ENCODE results near the gene ANKRD28.

Gene ANKRD28

GRCh38 chr3:15656342-15656741, 141.4 kb downstream of the ANKRD28 start:
- H3K79me2 ChIP-seq (ENCODE audit: low read length), result no peaks in the 10 kb centered on the region
- DNase-seq, result no peak
- H3K27ac ChIP-seq (ENCODE audit: low read length), result no peak overlapping the region
- TF ChIP-seq CTCF (IDR thresholded peaks at IDR 0.05; ENCODE audit: low read length), result no peak
- TF ChIP-seq EZH2phosphoT487 (IDR thresholded peaks at IDR 0.05; ENCODE audit: low read length), result no peak
- TF ChIP-seq EZH2 (optimal IDR thresholded peaks at IDR 0.05; ENCODE audit: low read depth, low read length), result no peak
- no peaks in the 10 kb centered on the region for H4K20me1 ChIP-seq (ENCODE audit: insufficient read depth, low read length)
- H3K9me3 ChIP-seq (replicated peaks; ENCODE audit: insufficient read depth, low read length), result no peaks in the 10 kb centered on the region
- H3K36me3 ChIP-seq (replicated peaks; ENCODE audit: insufficient read depth, low read length), result no peaks in the 10 kb centered on the region
- no peak overlapping the region for H3K4me2 ChIP-seq (ENCODE audit: low read depth, low read length)
- no peak overlapping the region for H3K9ac ChIP-seq (ENCODE audit: low read length)
- H3K27me3 ChIP-seq (replicated peaks; ENCODE audit: insufficient read depth, low read length), result no peaks in the 10 kb centered on the region
- no peak overlapping the region for H2AFZ ChIP-seq (ENCODE audit: low read length)
- H3K4me3 ChIP-seq (ENCODE audit: low read length), result no peak overlapping the region
- no peaks in the 10 kb centered on the region for H3F3A ChIP-seq (ENCODE audit: insufficient read depth, low read length)
- H3K9me2 ChIP-seq (replicated peaks; ENCODE audit: insufficient read depth, low read length), result no peaks in the 10 kb centered on the region
- H3K4me1 ChIP-seq (ENCODE audit: low read length), result no peaks in the 10 kb centered on the region

- Histone ChIP-seq H3K79me2 (ENCODE audit: low read length) (no peaks in the 10 kb centered on the region), H3K9me3 (replicated peaks; ENCODE audit: insufficient read depth, low read length) (no peaks in the 10 kb centered on the region), H4K20me1 (ENCODE audit: insufficient read depth, low read length) (no peaks in the 10 kb centered on the region), H3F3A (ENCODE audit: insufficient read depth, low read length) (0 out of 2 replicates have a peak, but pooled peaks cover 3% of the 10 kb centered on the region), H3K27me3 (replicated peaks; ENCODE audit: insufficient read depth, low read length) (no peaks in the 10 kb centered on the region), H3K9ac (ENCODE audit: low read length) (no peak overlapping the region), H3K4me3 (ENCODE audit: low read length) (no peak overlapping the region), H2AFZ (ENCODE audit: low read length) (no peak overlapping the region), H3K9me2 (replicated peaks; ENCODE audit: insufficient read depth, low read length) (no peaks in the 10 kb centered on the region), H3K4me1 (ENCODE audit: low read length) (peaks cover 5% of the 10 kb centered on the region), H3K36me3 (replicated peaks; ENCODE audit: insufficient read depth, low read length) (no peaks in the 10 kb centered on the region), H3K4me2 (ENCODE audit: low read depth, low read length) (no peak overlapping the region), H3K27ac (ENCODE audit: low read length) (no peak overlapping the region)
- DNase-seq, result no peak
- no peak for TF ChIP-seq EZH2phosphoT487 (IDR thresholded peaks at IDR 0.05; ENCODE audit: low read length)
- no peak for TF ChIP-seq EZH2 (optimal IDR thresholded peaks at IDR 0.05; ENCODE audit: low read depth, low read length)
- TF ChIP-seq CTCF (IDR thresholded peaks at IDR 0.05; ENCODE audit: low read length), result no peak
Observed at GRCh38 chr3:15654891-15655290, 142.9 kb downstream of the ANKRD28 start.

DNA sequence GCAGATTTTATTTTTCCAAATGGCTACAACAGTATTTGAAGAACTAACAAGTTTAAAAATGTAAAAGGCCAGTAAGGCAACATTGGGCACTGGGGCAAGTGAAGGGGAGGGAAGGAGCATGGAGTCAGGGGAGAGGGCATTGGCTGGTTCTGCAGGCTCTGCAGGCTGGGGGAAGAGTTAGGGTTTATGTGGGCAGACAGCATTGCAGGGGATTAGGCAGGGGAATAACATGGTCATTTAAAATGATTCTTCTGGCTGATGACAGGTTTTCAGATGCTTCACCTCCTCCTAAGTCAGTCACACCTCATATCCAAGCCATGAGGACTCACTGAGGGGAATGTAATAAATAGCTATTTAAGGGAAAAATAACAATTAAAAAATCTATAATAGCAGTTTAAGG, 143.7 kb downstream of the ANKRD28 start:
- H3K4me2 ChIP-seq (ENCODE audit: low read depth, low read length), result no peak overlapping the region
- peaks cover 13% of the 10 kb centered on the region for H3K4me1 ChIP-seq (ENCODE audit: low read length)
- no peaks in the 10 kb centered on the region for H3K79me2 ChIP-seq (ENCODE audit: low read length)
- 0 out of 2 replicates have a peak, but pooled peaks cover 3% of the 10 kb centered on the region for H3F3A ChIP-seq (ENCODE audit: insufficient read depth, low read length)
- no peak for TF ChIP-seq EZH2phosphoT487 (IDR thresholded peaks at IDR 0.05; ENCODE audit: low read length)
- no peak for TF ChIP-seq CTCF (IDR thresholded peaks at IDR 0.05; ENCODE audit: low read length)
- no peak overlapping the region for H3K27ac ChIP-seq (ENCODE audit: low read length)
- no peak for DNase-seq
- H4K20me1 ChIP-seq (ENCODE audit: insufficient read depth, low read length), result no peaks in the 10 kb centered on the region
- H2AFZ ChIP-seq (ENCODE audit: low read length), result no peak overlapping the region
- no peaks in the 10 kb centered on the region for H3K9me2 ChIP-seq (replicated peaks; ENCODE audit: insufficient read depth, low read length)
- H3K9me3 ChIP-seq (replicated peaks; ENCODE audit: insufficient read depth, low read length), result no peaks in the 10 kb centered on the region
- no peaks in the 10 kb centered on the region for H3K27me3 ChIP-seq (replicated peaks; ENCODE audit: insufficient read depth, low read length)
- no peak overlapping the region for H3K4me3 ChIP-seq (ENCODE audit: low read length)
- H3K9ac ChIP-seq (ENCODE audit: low read length), result no peak overlapping the region
- no peaks in the 10 kb centered on the region for H3K36me3 ChIP-seq (replicated peaks; ENCODE audit: insufficient read depth, low read length)
